IPS-18c (cell line): ENCODE data around the gene DENND6B.
A peak's percentile ranks its signal among the peaks of the same experiment; 100 is the strongest.
"Not testable (repeated sequence)": the region's sequence is repeated elsewhere in the genome, so short reads cannot be mapped to it uniquely, and the experiment has no call there.

Source experiments
- H3K4me3 ChIP-seq: 2 replicates; pipeline ENCODE4 v1.7.0; 2013; ENCODE audit warnings: low read depth, mild to moderate bottlenecking, low read length, moderate library complexity; ENCODE audit not compliant: insufficient read depth
- H3K9me3 ChIP-seq: one replicate; pipeline ENCODE4 v1.6.1; 2013; ENCODE audit warnings: mild to moderate bottlenecking, low read length, moderate library complexity; ENCODE audit not compliant: control insufficient read depth, insufficient read depth

Gene DENND6B, protein sequence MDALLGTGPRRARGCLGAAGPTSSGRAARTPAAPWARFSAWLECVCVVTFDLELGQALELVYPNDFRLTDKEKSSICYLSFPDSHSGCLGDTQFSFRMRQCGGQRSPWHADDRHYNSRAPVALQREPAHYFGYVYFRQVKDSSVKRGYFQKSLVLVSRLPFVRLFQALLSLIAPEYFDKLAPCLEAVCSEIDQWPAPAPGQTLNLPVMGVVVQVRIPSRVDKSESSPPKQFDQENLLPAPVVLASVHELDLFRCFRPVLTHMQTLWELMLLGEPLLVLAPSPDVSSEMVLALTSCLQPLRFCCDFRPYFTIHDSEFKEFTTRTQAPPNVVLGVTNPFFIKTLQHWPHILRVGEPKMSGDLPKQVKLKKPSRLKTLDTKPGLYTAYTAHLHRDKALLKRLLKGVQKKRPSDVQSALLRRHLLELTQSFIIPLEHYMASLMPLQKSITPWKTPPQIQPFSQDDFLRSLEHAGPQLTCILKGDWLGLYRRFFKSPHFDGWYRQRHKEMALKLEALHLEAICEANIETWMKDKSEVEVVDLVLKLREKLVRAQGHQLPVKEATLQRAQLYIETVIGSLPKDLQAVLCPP

DNA sequence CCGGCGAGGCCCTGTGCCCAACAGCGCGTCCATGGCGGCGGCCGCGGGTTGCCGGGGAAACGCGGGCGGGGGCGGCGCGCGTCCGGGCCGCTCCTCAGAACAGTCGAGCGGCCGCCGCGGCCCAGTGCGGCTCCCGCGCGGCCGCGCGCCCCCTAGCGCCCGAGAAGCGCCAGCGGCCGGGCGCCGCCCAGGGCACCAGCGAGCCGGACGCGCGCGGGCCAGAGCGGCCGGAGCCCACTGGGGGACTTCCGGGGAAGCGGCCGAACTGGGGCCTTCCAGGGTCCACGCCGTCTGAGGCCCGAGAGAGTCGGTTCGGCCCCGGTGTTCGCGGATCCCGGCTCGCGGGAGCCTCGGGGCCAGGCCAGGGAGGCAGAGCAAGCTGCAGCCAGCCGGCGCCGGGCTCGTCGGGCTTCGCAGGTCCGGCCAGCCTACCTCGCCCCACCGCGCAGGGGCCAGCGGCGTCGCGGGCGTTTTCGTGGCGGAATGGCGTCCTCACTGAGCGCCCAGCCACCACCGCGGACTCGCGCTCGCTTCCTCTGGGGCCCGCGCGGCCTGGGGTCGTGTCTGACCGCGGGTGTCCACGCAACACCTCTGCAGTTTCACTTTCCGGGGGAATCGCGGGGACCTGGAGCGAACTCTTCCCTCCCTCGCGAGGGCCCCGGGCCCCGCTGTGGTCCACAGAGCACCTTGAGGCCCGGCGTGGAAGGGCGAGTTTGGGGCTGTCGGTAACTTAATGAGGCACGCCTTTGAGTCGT lies at the start of gene DENND6B:
DENND6B (minus strand) TSS at position 57 of the 755 bp plus-strand sequence; CDS start at position 33, 24 bp downstream.
- Histone ChIP-seq H3K4me3 (peak within 1 kb of the TSS; percentile 88), H3K9me3 (peaks cover 2% of the 10 kb centered on the region)

DNA sequence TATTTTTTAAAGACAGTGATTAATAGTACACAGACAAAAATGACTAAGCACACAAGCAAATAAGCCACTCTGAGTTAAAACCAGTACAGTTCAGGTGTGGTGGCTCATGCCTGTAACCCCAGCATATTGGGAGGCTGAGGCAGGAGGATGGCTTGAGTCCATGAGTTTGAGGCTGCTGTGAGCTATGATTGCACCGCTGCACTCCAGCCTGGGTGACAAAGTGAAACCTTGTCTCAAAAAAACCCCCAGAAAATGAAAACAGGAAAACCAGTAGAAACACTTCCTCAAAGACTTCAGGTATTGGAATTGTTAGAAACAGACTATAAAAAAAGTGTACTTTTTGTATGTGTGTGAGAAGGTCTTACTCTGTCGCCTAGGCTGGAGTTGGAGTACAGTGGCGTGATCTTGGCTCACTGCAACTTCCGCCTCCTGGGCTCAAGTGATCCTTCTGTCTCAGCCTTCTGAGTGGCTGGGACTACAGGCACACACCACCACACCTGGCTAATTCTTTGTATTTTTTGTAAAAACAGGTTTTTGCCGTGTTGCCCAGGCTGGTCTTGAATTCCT lies 49.4 kb upstream of the DENND6B start:
- Histone ChIP-seq H3K4me3 (no peak overlapping the region), H3K9me3 (peaks cover 1% of the 10 kb centered on the region)

DNA sequence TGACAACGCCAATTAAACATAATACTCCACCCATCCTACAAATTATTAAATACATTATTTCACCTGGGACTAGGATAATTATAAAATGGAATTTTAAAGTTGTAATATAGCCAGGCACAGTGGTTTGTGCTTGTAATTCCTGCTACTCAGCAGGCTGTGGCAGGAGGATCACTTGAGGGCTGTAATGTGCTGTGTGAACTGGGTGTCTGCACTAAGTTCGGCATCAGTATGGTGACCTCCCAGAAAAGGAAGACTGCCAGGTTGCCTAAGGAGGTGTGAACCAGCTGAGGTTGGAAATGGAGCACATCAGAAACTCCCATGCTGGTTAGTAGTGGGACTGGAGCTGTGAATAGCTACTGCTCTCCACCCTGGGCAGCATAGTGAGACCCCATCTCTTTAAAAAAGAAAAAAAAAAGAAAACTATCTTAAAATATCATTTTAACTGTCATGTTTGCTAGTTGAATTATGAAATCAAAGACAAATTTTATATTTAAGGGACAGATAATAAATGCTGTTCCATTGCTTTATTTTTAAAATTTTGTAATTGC lies 44.4 kb upstream of the DENND6B start:
- Histone ChIP-seq H3K9me3 (peaks cover 2% of the 10 kb centered on the region), H3K4me3 (no peak overlapping the region)

DNA sequence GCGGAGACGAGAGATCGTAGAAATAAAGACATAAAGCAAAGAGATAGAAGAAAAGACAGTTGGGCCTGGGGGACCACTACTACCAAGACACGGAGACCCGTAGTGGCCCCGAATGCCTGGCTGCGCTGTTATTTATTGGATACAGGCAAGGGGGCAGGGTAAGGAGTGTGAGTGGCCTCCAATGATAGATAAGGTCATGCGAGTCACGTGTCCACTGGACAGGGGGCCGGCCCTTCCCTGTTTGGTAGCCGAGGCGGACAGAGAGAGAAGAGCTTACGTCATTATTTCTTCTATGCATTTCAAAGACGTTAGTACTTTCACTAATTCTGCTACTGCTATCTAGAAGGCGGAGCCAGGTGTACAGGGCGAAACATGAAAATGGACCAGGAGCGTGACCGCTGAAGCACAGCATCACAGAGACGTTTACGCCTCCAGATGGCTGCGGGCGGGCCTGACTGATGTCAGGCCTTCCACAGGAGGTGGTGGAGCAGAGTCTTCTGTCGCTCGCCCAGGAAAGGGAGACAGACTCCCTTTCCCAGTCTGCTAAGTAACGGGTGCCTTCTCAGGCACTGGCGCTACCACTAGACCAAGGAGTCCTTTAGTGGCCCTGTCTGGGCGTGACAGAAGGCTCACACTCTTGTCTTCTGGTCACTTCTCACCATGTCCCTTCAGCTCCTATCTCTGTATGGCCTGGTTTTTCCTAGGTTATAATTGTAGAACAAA lies 41.1 kb upstream of the DENND6B start:
- no peak overlapping the region for H3K4me3 ChIP-seq

DNA sequence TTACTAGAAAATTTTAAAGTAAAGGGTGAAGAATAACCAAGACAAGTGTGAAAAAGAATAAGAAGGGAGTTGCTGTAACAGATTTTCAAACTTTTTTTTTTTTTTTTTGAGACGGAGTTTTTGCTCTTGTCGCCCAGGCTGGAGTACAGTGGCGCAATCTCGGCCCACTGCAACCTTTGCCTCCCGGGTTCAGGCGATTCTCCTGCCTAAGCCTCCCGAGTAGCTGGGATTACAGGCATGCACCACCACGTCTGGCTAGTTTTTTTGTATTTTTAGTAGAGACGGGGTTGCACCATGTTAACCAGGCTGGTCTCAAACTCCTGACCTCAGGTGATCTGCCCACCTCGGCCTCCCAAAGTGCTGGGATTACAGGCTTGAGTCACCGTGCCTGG lies 37.0 kb upstream of the DENND6B start:
- H3K4me3 ChIP-seq, H3K9me3 ChIP-seq: not testable (repeated sequence)

More for the DNA sequence above, 41.1 kb upstream of the DENND6B start:
- peaks cover 2% of the 10 kb centered on the region for H3K9me3 ChIP-seq

DNA sequence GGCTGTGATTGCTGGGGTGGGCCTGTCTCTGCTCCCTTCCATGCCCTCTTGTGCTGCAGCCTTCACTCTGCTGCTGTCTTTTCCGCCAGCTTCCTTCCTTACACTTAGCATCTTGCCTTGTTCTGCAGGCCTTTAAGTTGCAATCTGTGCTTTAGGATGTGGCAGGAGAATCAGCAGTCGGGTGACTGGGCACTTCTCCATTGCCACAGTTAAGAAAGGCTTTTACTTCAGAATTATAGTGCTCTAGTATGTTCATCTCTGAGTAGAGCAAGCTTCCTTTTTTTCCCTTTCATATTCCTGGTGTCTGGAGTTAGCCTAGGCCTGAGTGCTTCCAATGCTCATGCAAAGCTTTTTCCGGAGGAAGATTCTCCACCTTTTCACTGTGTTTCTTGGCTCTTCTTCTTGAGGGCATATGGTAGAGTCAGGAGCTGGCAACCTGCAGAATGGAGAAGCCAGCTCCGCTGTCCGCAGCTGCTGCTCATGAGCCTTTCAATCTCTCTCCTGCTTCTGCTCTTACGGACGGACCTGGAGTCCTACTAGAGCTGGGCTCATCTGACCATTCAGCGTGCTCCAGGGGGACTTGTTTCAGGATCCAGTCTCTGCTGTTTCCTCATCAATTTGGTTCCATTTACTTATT lies 36.5 kb upstream of the DENND6B start:
- Histone ChIP-seq H3K4me3 (no peak overlapping the region), H3K9me3 (no peaks in the 10 kb centered on the region)

DNA sequence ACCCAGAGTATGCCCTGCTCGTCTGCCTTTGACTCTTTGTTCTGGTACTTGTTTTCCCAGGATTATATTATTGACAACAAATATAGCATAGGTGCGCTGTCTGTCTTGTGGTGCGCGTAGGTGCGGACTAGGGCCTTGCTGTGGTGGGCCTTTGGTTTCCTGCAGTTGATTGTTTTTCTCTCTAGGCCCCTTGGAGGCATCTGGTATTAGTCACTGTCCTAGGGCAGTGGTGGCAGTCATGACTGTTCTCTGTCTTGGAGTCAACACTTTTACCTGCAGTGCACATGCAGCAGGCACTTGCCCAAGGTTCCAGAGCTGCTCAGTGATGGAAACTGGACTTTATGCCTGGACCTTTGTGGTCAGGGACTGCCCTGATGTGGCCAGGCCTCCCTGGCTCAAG lies 34.9 kb upstream of the DENND6B start:
- no peak overlapping the region for H3K4me3 ChIP-seq
- no peaks in the 10 kb centered on the region for H3K9me3 ChIP-seq

DNA sequence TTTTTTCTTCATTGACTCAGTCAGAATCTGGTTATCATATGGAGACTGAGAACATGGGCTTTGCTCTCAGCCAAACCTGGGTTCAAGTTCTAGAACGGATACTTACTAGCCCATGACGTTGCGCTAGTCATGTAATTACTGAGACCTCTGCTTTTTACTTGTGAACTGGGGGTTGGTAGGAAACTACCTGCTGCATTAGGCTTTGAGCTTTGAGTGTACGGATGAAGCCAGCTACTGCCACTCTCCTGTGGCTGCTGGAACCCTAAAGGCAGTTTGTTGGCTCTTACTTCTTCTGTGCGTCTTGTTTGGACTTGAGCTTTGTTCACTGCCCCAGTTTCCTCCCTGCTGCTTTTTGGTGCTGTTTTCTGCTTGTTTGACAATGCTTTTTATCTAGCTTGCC lies 34.4 kb upstream of the DENND6B start:
- no peaks in the 10 kb centered on the region for H3K9me3 ChIP-seq
- no peak overlapping the region for H3K4me3 ChIP-seq

DNA sequence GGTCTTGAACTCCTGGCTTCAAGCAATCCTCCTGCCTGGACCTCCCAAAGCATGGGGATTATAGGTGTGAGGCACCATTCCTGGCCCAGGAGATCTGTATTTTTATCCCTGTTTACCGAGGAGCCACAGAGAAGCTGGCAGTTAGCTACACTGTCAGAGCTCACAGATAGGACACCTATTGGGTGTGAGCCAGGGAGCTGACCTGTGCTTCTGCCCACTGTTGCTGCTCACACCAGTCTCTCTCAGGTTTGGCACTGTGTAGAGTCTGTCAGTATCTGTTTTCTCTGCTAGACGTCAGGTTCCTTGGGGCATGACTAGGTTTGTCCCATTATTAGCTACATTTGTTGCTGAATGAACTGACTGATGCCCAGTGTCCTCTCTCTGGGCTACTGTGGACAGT lies 33.8 kb upstream of the DENND6B start:
- Histone ChIP-seq H3K9me3 (no peaks in the 10 kb centered on the region), H3K4me3 (no peak overlapping the region)

DNA sequence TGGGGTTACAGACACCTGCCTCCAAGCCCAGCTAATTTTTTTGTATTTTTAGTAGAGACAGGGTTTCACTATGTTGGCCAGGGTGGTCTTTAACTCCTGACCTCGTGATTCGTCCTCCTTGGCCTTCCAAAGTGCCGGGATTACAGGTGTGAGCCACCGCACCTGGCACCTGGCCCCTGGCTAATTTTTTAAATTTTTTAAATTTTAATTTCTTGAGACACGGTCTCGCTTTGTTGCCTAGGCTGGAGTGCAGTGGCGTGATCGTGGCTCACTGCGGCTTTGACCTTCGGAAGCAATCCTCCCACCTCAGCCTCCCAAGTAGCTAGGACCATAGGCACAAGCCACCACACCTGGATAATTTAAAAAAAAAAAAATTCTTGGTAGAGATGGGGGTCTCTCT lies 30.9 kb upstream of the DENND6B start:
- Histone ChIP-seq H3K9me3 (peaks cover 2% of the 10 kb centered on the region), H3K4me3 (no peak overlapping the region)

DNA sequence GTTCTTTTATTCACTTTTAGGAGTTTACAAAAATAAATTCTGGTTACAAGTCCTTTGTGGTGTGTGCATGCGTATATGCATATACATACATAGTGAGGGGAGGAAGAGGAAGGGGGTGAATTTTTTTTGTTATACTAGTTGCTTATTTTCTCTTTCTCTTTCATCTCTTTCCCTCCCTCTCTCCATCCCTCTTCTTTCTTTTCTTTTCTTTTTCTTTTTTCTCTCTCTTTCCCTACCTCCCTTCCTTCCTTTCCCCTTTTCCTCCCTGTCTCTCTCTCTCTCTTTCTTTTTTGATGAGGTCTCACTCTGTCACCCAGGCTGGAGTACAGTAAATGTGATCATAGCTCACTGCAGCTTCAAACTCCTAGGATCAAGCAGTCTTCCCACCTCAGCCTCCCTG lies 30.4 kb upstream of the DENND6B start:
- Histone ChIP-seq H3K4me3 (no peak overlapping the region), H3K9me3 (peaks cover 2% of the 10 kb centered on the region)

DNA sequence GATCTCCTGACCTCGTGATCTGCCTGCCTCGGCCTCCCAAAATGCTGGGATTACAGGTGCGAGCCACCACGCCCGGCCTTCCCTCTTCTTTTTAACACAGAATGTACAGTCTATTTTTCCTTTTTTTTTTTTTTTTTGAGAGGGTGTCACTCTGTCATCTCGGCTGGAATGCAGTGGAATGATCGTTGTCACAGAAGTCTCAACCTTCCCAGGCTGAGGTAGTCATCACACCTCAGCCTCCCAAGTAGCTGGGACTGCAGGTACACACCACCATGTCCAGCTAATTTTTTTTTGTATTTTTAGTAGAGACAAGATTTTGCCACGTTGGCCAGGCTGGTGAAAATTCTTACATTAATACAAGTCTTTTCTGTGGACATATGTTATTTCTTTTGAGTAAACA lies 29.4 kb upstream of the DENND6B start:
- Histone ChIP-seq H3K4me3 (no peak overlapping the region), H3K9me3 (peaks cover 2% of the 10 kb centered on the region)

DNA sequence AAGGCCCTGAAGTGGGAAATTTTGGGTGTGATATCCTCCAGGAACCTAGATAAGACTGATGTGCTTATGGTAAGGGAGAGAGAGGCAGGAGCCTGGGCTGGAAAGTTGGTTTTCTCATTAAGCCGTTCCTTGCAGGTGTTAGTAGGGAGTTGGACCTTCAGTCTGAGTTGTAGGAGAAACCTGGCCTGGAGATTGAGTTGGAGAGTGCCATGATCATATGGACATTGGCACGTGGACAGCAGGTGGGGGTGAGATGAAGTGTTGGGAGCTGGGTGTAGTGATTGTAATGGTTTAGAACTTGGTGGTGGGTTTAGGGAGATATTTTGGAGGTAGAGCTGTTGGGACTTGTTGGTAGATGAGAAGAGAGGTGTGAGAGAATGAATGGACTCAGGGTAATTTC lies 21.2 kb upstream of the DENND6B start:
- H3K9me3 ChIP-seq = no peaks in the 10 kb centered on the region
- H3K4me3 ChIP-seq = no peak overlapping the region

DNA sequence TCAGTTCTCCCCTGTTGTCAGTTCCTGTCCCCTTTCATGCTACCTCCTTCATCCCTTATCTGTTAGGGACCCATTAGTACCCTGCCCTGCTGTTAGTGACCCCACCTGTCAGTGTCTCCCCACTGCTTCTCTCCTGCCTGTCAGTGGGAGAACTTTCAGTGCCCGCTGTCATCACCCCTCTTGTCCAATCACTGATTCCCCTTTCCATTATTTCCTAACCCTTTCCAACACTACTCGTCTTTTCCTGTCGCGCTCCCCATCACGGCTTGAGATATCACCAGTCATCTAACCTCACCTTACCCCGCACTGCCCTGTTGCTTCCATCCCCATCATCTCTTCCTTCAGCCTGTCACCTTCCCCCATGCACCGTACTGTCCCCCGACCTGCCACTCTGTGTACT lies 20.3 kb upstream of the DENND6B start:
- Histone ChIP-seq H3K9me3 (no peaks in the 10 kb centered on the region), H3K4me3 (no peak overlapping the region)

DNA sequence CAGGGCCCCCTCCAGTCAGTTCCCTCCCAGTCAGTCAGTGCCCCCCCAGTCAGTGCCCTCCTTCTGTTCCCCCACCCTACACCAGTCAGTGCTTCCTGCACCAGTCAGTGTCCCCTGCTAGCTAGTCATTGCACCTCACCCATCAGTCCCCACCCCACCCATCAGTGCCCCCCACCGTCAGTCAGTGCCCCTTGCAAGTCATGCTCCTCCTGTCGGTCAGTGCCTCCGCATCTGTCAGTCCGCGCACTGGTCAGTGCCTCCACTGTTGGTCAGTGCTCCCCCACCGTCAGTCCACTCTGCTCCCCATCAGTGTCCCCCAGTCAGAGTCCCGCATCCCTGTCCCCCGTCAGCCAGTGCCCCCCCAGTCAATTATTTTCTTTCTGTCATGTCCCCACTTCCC lies 19.7 kb upstream of the DENND6B start:
- H3K4me3 ChIP-seq = no peak overlapping the region
- no peaks in the 10 kb centered on the region for H3K9me3 ChIP-seq

DNA sequence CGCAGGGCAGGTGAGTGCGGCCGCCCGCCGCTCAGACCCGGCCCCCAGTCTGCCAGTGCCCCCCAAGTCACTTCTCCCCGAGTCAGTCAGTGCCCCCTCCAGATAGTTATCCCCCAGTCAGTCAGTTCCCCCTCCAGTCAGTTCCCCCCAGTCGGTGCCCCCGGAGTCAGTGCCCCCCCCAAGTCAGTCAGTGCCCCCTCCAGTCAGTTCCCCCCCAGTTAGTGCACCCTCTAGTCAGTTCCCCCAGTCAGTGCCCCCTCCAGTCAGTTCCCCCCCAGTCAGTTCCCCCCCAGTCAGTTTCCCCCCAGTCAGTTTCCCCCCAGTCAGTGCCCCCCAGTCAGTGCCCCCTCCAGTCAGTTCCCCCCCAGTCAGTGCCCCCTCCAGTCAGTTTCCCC lies 16.7 kb upstream of the DENND6B start:
- Histone ChIP-seq H3K9me3 (no peaks in the 10 kb centered on the region), H3K4me3 (peak overlapping the region; percentile 71)
